Adrenal gland (tissue), 12 donors: Measurements from ENCODE around the gene RABGAP1L. TPM values are rescaled to one million over a fixed set of nuclear protein-coding genes. Genes with fewer than 3 reads are reported as not detected.

Experiments used
- DNase-seq, 7 donors: peaks; one replicate each; pipeline ENCODE4 v3.0.0-alpha.2; 2019 to 2020
- H3K27ac ChIP-seq, 5 donors: fragments of 200-600 bp; sonication (generic) in 4 of 5; 1 replicate in 3 of 5; 2 replicates in 2 of 5; pipeline versions ENCODE4 v1.5.1 to v1.8.0; 2016 to 2020; ENCODE audit warnings: mild to moderate bottlenecking in 1 of 5
- H3K27me3 ChIP-seq: fragments of 200-600 bp; 2 replicates; pipeline ENCODE4 v1.8.0; 2021
- H3K36me3 ChIP-seq, 2 donors: fragments of 200-600 bp; replicated peaks in 1 of 2; 1 replicate in 1 of 2; 2 replicates in 1 of 2; pipeline versions ENCODE4 v1.5.1 to v1.8.0; 2018 to 2022
- H3K4me1 ChIP-seq, 2 donors: fragments of 200-600 bp; replicated peaks in 1 of 2; 1 replicate in 1 of 2; 2 replicates in 1 of 2; pipeline versions ENCODE4 v1.5.1 to v1.8.0; 2018 to 2021
- H3K4me3 ChIP-seq, 4 donors: fragments of 200-600 bp; sonication (generic) in 3 of 4; one replicate each; pipeline ENCODE4 v1.5.1; 2016 to 2018
- H3K9me3 ChIP-seq, 3 donors: fragments of 200-600 bp; sonication (generic) in 1 of 3; replicated peaks in 1 of 3; 1 replicate in 2 of 3; 2 replicates in 1 of 3; pipeline versions ENCODE4 v1.5.1 to v1.8.0; 2016 to 2021
- POLR2A ChIP-seq, 2 donors: fragments of 450-650 bp; IDR thresholded peaks; one replicate each; pipeline ENCODE4 v1.6.1; 2017; ENCODE audit warnings: antibody characterized with exemption in 2 of 2, mild to moderate bottlenecking in 2 of 2, moderate library complexity in 1 of 2
- WGBS, 4 donors: extraction: QIAGEN DNeasy Blood & Tissue Kit in 2 of 4; methylation state at CpG; one replicate each; pipeline versions ENCODE4 v1.1.5 to v1.1.7; 2013 to 2017; 5-methylcytosine and 5-hydroxymethylcytosine counted together
- intact Hi-C, 2 donors: fragments of 100-400 bp; cut with DNase I; formaldehyde crosslinking; loops; one replicate each; pipeline versions ENCODE4 v1.14.1 to v1.15.0; 2022 to 2023
- polyA plus RNA-seq, 3 donors: library from polyadenylated mRNA; stranded (reverse); fragments of 200-250 nt in 2 of 3; fragments of 350-450 nt in 1 of 3; fragmentation: Illumina TruSeq in 1 of 3; extraction: RNeasy Lipid Tissue Mini Kit (QIAGEN cat#74804) in 1 of 3; gene quantifications; one replicate each; pipeline ENCODE4 v1.2.3, GENCODE V29; 2013 to 2014
- total RNA-seq, 9 donors: library from RNA; depleted of rRNA in 4 of 9; stranded (reverse); fragments of >200 nt in 4 of 9; fragments of 120-200 nt in 1 of 9; fragmentation: NEBNext Ultra II Directional in 1 of 9; extraction: Animal tissue kit (Norgen Biotek cat#: 25700) in 1 of 9; gene quantifications; one replicate each; pipeline versions ENCODE4 v1.1.0 to v1.2.4, GENCODE V29; 2013 to 2023
- TF ChIP-seq, protein P1 (sequence below), 6 experiments: fragments of 450-650 bp in 4 of 6; fragments of 200-600 bp in 2 of 6; sonication (generic) in 1 of 6; IDR thresholded peaks; 1 replicate in 5 of 6; 2 replicates in 1 of 6; pipeline versions ENCODE4 v1.5.1 to v1.8.0; 2016 to 2021; ENCODE audit warnings: antibody characterized with exemption in 6 of 6, mild to moderate bottlenecking in 2 of 6, moderate library complexity in 1 of 6
- donor health status: healthy with polysubstance abuse.
- donor health status: Bipolar disorder and iron deficiency.
- donor health status: DM: yes; HTN: yes; CAD: no.
- donor health status: DM: no; HTN: no; CAD: no.
- donor health status: DM: no; HTN: no; CAD: no.
- donor health status: DM: yes; HTN: yes; CAD: no.

RABGAP1L gene
- total and polyA plus RNA-seq, 12 donors, result 10.4 to 29.9 (median 19.7) TPM

GRCh38 chr1:174935961-174936727 is 776.8 kb downstream of the RABGAP1L start:
- intact Hi-C loops, result no loop called here
- no peak for TF ChIP-seq POLR2A (IDR thresholded peaks at IDR 0.05)
- TF ChIP-seq, protein P1, sequence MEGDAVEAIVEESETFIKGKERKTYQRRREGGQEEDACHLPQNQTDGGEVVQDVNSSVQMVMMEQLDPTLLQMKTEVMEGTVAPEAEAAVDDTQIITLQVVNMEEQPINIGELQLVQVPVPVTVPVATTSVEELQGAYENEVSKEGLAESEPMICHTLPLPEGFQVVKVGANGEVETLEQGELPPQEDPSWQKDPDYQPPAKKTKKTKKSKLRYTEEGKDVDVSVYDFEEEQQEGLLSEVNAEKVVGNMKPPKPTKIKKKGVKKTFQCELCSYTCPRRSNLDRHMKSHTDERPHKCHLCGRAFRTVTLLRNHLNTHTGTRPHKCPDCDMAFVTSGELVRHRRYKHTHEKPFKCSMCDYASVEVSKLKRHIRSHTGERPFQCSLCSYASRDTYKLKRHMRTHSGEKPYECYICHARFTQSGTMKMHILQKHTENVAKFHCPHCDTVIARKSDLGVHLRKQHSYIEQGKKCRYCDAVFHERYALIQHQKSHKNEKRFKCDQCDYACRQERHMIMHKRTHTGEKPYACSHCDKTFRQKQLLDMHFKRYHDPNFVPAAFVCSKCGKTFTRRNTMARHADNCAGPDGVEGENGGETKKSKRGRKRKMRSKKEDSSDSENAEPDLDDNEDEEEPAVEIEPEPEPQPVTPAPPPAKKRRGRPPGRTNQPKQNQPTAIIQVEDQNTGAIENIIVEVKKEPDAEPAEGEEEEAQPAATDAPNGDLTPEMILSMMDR (IDR thresholded peaks at IDR 0.05), result no peak
- no peak overlapping the region for H3K4me3 ChIP-seq
- peaks cover 0 to 5% of the 10 kb centered on the region in 2 donors for H3K4me1 ChIP-seq
- 58 to 70% (median 67%) methylated on average over 3 of the region's 3 CpGs for WGBS, 4 donors
- no peak for DNase-seq
- no peaks in the 10 kb centered on the region for H3K9me3 ChIP-seq
- no peak overlapping the region for H3K27ac ChIP-seq
- H3K27me3 ChIP-seq, result no peaks in the 10 kb centered on the region
- H3K36me3 ChIP-seq, result no peaks in the 10 kb centered on the region

DNA sequence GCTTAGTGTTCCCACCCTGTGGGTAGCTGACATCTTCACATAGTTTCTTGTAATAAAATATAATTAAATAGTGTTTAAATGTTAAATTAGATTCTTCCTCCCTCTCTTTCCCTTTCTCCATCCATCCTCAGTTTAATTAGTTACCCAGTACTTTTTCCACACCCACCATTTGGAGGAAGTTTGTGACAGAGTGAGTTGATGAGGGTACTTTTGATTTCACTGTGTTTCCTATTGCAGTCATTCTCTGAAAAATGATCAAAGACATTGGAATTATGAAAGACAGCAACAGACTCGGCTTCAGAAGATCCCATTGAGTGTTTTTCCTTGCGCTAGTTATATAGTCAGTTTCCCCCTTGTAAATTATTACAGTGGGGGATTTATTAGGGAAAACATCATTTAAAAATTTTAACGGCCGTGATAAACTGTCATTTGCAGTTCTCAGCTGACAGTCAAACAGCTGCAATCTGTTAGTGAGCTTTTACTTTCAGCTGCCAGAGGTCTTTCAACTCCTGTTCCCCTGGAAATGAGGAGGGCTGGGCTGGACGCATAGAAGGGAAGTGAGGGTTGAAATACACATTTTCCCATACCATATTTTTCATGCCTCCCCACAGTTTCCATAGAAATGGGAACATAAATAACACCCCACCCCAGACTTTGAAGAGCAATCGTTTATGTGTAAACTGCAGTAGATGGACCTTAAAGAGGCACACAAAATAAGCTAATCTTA is 779.1 kb downstream of the RABGAP1L start:
- Histone ChIP-seq H3K4me1 (peaks cover 0 to 10% of the 10 kb centered on the region in 2 donors), H3K27me3 (no peaks in the 10 kb centered on the region), H3K9me3 (no peaks in the 10 kb centered on the region), H3K4me3 (peak overlapping the region in 1 of 4 donors; percentile 12), H3K36me3 (no peaks in the 10 kb centered on the region), H3K27ac (no peak overlapping the region)
- WGBS, 4 donors, result 39 to 55% (median 44%) methylated on average over 6 of the region's 6 CpGs
- intact Hi-C loops, result no loop called here
- DNase-seq, result no peak
- no peak for TF ChIP-seq POLR2A (IDR thresholded peaks at IDR 0.05)
- TF ChIP-seq, protein P1 (IDR thresholded peaks at IDR 0.05), result no peak

DNA sequence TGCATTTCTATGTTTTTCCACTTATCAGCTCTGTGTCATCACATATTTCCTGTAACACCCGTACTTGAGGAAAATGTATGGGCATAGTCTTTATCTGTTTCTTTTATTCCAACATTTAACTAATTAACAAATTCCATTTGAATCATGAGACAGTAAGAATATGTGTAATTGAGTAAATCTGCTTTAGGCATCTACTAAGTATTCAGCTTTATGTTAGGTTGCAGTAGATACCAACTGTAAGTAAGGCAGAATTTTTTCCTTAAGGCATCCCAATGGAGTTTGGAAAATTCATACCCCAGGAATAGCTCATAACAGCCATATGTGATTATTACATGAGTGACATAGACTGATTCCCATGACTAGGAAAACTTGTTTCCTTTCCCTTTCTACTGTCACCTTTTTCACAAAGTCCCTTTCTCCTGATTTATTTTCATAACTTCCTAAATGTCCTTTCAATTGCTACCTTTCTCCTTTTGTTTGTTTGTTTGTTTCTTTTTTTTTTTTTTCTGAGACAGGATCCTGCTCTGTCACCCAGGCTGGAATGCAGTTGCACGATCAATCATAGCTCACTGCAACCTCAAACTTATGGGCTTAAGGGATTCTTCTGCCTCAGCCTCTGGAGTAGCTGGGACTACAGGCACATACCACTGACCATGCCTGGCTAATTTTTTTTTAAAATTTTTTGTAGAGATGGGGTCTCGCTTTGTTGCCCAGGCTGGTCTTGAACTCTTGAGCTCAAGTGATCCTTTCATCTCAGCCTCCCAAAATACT is 780.6 kb downstream of the RABGAP1L start:
- Histone ChIP-seq H3K4me1 (peaks cover 0 to 10% of the 10 kb centered on the region in 2 donors), H3K27ac (no peak overlapping the region), H3K27me3 (no peaks in the 10 kb centered on the region), H3K9me3 (no peaks in the 10 kb centered on the region), H3K36me3 (no peaks in the 10 kb centered on the region), H3K4me3 (no peak overlapping the region)
- intact Hi-C loops, result no loop called here
- TF ChIP-seq, protein P1 (IDR thresholded peaks at IDR 0.05), result no peak
- no peak for TF ChIP-seq POLR2A (IDR thresholded peaks at IDR 0.05)
- WGBS, 4 donors, result 88 to 95% (median 92%) methylated on average over 3 of the region's 3 CpGs
- no peak for DNase-seq

GRCh38 chr1:174940646-174941175 is 781.4 kb downstream of the RABGAP1L start:
- TF ChIP-seq, protein P1 (IDR thresholded peaks at IDR 0.05), result no peak
- no peak for TF ChIP-seq POLR2A (IDR thresholded peaks at IDR 0.05)

More at GRCh38 chr1:174940646-174941175, 781.4 kb downstream of the RABGAP1L start:
- Histone ChIP-seq H3K27me3 (no peaks in the 10 kb centered on the region), H3K27ac (no peak overlapping the region), H3K4me3 (no peak overlapping the region), H3K4me1 (peaks cover 0 to 10% of the 10 kb centered on the region in 2 donors), H3K9me3 (no peaks in the 10 kb centered on the region), H3K36me3 (no peaks in the 10 kb centered on the region)
- WGBS, 4 donors, result 93 to 98% (median 93%) methylated on average over 3 of the region's 3 CpGs
- DNase-seq, result no peak
- intact Hi-C loops, result no loop called here
